Measurements from ENCODE around the gene NR2F2.

- TF ChIP-seq GATA3 (IDR thresholded peaks at IDR 0.05; ENCODE audit: low read depth, low read length) (no peak), GATA2 (IDR thresholded peaks at IDR 0.05; ENCODE audit: low read depth, low read length) (no peak)
These were observed 4.8 kb upstream of the NR2F2 start for GRCh38 chr15:96325541-96326327.

Measured in SH-SY5Y (cell line).